PC-9 (cell line): Measurements from ENCODE around the gene INSR.

Source experiments
- CTCF ChIP-seq: fragments of 200-600 bp; sonication (generic); conservative IDR thresholded peaks from 2 replicates; pipeline ENCODE4 v1.6.1; 2017; ENCODE audit warnings: mixed run types, antibody characterized with exemption, mild to moderate bottlenecking, moderate library complexity
- EZH2 ChIP-seq: fragments of 200-600 bp; sonication (generic); IDR thresholded peaks from 2 replicates; pipeline ENCODE4 v1.8.0; 2017; ENCODE audit warnings: antibody characterized with exemption, low read depth

GRCh38 chr19:7301525-7301924 is 7.3 kb upstream of the INSR start:
- no peak for TF ChIP-seq EZH2
- no peak for TF ChIP-seq CTCF
